Neural cell (in vitro differentiated cells): ENCODE data around the gene GRM1. TPM values are rescaled to one million over a fixed set of nuclear protein-coding genes. Genes with fewer than 3 reads are reported as not detected.
A peak's percentile ranks its signal among the peaks of the same experiment; 100 is the strongest.

Source experiments
- H2AFZ ChIP-seq: fragments of 200-600, 300-800 bp; sonication (generic), shearing (Covaris generic); 2 replicates; pipeline ENCODE4 v1.6.0; 2014; ENCODE audit warnings: low read depth, mild to moderate bottlenecking, antibody characterized with exemption, low read length, moderate library complexity
- H3F3A ChIP-seq: fragments of 200-600 bp; shearing (Covaris generic); 2 replicates; pipeline ENCODE4 v1.6.1; 2016; ENCODE audit warnings: mild to moderate bottlenecking, moderate library complexity, mixed read lengths, antibody characterized with exemption, low read length; ENCODE audit not compliant: insufficient read depth, poor library complexity, severe bottlenecking
- H3K27ac ChIP-seq: fragments of 200-600, 300-800 bp; sonication (generic), shearing (Covaris generic); 2 replicates; pipeline ENCODE4 v1.5.1; 2014; ENCODE audit warnings: mild to moderate bottlenecking, low read length, moderate library complexity
- H3K27me3 ChIP-seq: fragments of 300-800, 200-600 bp; sonication (generic), shearing (Covaris generic); 2 replicates; pipeline ENCODE4 v1.6.0; 2014; ENCODE audit warnings: mild to moderate bottlenecking, low read depth, low read length, moderate library complexity; ENCODE audit not compliant: insufficient read depth
- H3K36me3 ChIP-seq: fragments of 300-800, 200-600 bp; sonication (generic), shearing (Covaris generic); 2 replicates; pipeline ENCODE4 v1.5.1; 2014; ENCODE audit warnings: mild to moderate bottlenecking, antibody characterized with exemption, low read length, moderate library complexity; ENCODE audit not compliant: insufficient read depth
- H3K4me2 ChIP-seq: fragments of 300-800, 200-600 bp; sonication (generic), shearing (Covaris generic); 2 replicates; pipeline ENCODE4 v1.6.0; 2014; ENCODE audit warnings: mild to moderate bottlenecking, low read length
- H3K4me3 ChIP-seq: fragments of 300-800, 200-600 bp; sonication (generic), shearing (Covaris generic); 2 replicates; pipeline ENCODE4 v1.5.1; 2014; ENCODE audit warnings: mild to moderate bottlenecking, low read length, moderate library complexity
- H3K79me2 ChIP-seq: fragments of 200-600 bp; shearing (Covaris generic); replicated peaks from 2 replicates; pipeline ENCODE4 v1.6.0; 2014; ENCODE audit warnings: mild to moderate bottlenecking, low read length, moderate library complexity; ENCODE audit not compliant: insufficient read depth
- H3K9ac ChIP-seq: fragments of 300-800, 200-600 bp; sonication (generic), shearing (Covaris generic); 2 replicates; pipeline ENCODE4 v1.6.1; 2016; ENCODE audit warnings: mild to moderate bottlenecking, low read length, mixed read lengths
- H3K9me2 ChIP-seq: fragments of 200-600 bp; shearing (Covaris generic); 2 replicates; pipeline ENCODE4 v1.6.1; 2016; ENCODE audit warnings: mild to moderate bottlenecking, low read length, mixed read lengths; ENCODE audit not compliant: insufficient read depth
- H3K9me3 ChIP-seq: fragments of 200-600, 300-800 bp; sonication (generic), shearing (Covaris generic); 2 replicates; pipeline ENCODE4 v1.6.1; 2016; ENCODE audit warnings: mild to moderate bottlenecking, mixed run types, low read length, moderate library complexity, mixed read lengths
- H4K20me1 ChIP-seq: fragments of 200-600 bp; shearing (Covaris generic); 2 replicates; pipeline ENCODE4 v1.6.1; 2016; ENCODE audit warnings: mild to moderate bottlenecking, mixed run types; ENCODE audit not compliant: insufficient read depth
- EP300 ChIP-seq: fragments of 450-650 bp; conservative IDR thresholded peaks from 2 replicates; pipeline ENCODE4 v1.6.1; 2014; ENCODE audit warnings: antibody characterized with exemption, mild to moderate bottlenecking, moderate library complexity; ENCODE audit not compliant: poor library complexity, severe bottlenecking
- EZH2 ChIP-seq: fragments of 200-600, 300-800 bp; shearing (Covaris generic), sonication (generic); IDR thresholded peaks from 2 replicates; pipeline ENCODE4 v1.6.1; 2014; ENCODE audit warnings: antibody characterized with exemption, low read length, borderline replicate concordance, mild to moderate bottlenecking; ENCODE audit not compliant: insufficient read depth, poor library complexity, severe bottlenecking
- MXI1 ChIP-seq: fragments of 450-650 bp; conservative IDR thresholded peaks from 2 replicates; pipeline ENCODE4 v1.6.1; 2014; ENCODE audit warnings: antibody characterized with exemption, mild to moderate bottlenecking; ENCODE audit not compliant: poor library complexity, severe bottlenecking
- POLR2AphosphoS5 ChIP-seq: IDR thresholded peaks from 2 replicates; pipeline ENCODE4 v1.6.1; 2012
- RAD21 ChIP-seq: fragments of 450-650 bp; conservative IDR thresholded peaks from 2 replicates; pipeline ENCODE4 v1.6.1; 2014; ENCODE audit warnings: antibody characterized with exemption, mild to moderate bottlenecking, moderate library complexity
- SMC3 ChIP-seq: fragments of 450-650 bp; conservative IDR thresholded peaks from 2 replicates; pipeline ENCODE4 v1.6.1; 2014; ENCODE audit warnings: antibody characterized with exemption, mild to moderate bottlenecking, moderate library complexity; ENCODE audit not compliant: poor library complexity
- TAF1 ChIP-seq: IDR thresholded peaks from 2 replicates; pipeline ENCODE4 v1.6.1; 2012; ENCODE audit warnings: low read depth
- polyA plus RNA-seq: library from polyadenylated mRNA; depleted of rRNA; stranded (reverse); fragments of >200 nt; gene quantifications from 2 replicates; pipeline ENCODE4 v1.2.3, GENCODE V29; 2014
- TF ChIP-seq, protein P1 (sequence below): IDR thresholded peaks from 2 replicates; pipeline ENCODE4 v1.6.1; 2012; ENCODE audit warnings: borderline replicate concordance
- TF ChIP-seq, protein P2 (sequence below): fragments of 450-650 bp; IDR thresholded peaks from 2 replicates; pipeline ENCODE4 v1.5.1; 2014; ENCODE audit warnings: antibody characterized with exemption, mild to moderate bottlenecking, moderate library complexity; ENCODE audit not compliant: poor library complexity, severe bottlenecking

GRM1 gene
- polyA plus RNA-seq, 1 donor from 2014 or later: 2.9 TPM

DNA sequence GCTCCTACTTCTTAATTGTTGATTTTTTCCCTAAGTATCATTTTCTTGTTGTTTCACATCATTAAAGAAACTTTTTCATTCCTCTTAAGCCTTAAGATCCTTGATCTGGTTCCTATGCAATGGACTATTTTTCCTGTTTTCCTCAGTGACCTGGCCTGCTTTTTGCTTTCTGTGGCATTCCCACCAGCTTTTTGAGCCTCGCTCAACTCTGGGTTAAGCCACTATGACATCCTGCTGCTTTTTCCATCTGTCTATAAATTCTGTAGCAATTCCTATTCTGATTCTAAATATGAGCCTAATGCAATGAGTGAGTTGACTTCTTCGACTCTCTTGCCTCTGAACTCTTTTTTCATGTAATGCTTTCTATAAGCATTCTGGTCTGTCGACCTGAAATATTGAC lies 160.3 kb downstream of the GRM1 start:
- H3K27me3 ChIP-seq: no peaks in the 10 kb centered on the region
- H3K36me3 ChIP-seq: no peaks in the 10 kb centered on the region
- no peaks in the 10 kb centered on the region for H3K9me3 ChIP-seq
- H3F3A ChIP-seq: no peaks in the 10 kb centered on the region
- no peaks in the 10 kb centered on the region for H4K20me1 ChIP-seq
- H3K4me2 ChIP-seq: no peak overlapping the region
- no peak overlapping the region for H3K9ac ChIP-seq
- H2AFZ ChIP-seq: no peak overlapping the region
- TF ChIP-seq, protein P1, sequence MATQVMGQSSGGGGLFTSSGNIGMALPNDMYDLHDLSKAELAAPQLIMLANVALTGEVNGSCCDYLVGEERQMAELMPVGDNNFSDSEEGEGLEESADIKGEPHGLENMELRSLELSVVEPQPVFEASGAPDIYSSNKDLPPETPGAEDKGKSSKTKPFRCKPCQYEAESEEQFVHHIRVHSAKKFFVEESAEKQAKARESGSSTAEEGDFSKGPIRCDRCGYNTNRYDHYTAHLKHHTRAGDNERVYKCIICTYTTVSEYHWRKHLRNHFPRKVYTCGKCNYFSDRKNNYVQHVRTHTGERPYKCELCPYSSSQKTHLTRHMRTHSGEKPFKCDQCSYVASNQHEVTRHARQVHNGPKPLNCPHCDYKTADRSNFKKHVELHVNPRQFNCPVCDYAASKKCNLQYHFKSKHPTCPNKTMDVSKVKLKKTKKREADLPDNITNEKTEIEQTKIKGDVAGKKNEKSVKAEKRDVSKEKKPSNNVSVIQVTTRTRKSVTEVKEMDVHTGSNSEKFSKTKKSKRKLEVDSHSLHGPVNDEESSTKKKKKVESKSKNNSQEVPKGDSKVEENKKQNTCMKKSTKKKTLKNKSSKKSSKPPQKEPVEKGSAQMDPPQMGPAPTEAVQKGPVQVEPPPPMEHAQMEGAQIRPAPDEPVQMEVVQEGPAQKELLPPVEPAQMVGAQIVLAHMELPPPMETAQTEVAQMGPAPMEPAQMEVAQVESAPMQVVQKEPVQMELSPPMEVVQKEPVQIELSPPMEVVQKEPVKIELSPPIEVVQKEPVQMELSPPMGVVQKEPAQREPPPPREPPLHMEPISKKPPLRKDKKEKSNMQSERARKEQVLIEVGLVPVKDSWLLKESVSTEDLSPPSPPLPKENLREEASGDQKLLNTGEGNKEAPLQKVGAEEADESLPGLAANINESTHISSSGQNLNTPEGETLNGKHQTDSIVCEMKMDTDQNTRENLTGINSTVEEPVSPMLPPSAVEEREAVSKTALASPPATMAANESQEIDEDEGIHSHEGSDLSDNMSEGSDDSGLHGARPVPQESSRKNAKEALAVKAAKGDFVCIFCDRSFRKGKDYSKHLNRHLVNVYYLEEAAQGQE: no peak
- TF ChIP-seq EZH2: no peak
- TF ChIP-seq, protein P2, sequence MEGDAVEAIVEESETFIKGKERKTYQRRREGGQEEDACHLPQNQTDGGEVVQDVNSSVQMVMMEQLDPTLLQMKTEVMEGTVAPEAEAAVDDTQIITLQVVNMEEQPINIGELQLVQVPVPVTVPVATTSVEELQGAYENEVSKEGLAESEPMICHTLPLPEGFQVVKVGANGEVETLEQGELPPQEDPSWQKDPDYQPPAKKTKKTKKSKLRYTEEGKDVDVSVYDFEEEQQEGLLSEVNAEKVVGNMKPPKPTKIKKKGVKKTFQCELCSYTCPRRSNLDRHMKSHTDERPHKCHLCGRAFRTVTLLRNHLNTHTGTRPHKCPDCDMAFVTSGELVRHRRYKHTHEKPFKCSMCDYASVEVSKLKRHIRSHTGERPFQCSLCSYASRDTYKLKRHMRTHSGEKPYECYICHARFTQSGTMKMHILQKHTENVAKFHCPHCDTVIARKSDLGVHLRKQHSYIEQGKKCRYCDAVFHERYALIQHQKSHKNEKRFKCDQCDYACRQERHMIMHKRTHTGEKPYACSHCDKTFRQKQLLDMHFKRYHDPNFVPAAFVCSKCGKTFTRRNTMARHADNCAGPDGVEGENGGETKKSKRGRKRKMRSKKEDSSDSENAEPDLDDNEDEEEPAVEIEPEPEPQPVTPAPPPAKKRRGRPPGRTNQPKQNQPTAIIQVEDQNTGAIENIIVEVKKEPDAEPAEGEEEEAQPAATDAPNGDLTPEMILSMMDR: no peak
- no peak for TF ChIP-seq TAF1
- TF ChIP-seq RAD21: no peak
- no peak for TF ChIP-seq POLR2AphosphoS5
- no peak for TF ChIP-seq SMC3
- TF ChIP-seq EP300: no peak
- no peak for TF ChIP-seq MXI1
- H3K79me2 ChIP-seq: no peaks in the 10 kb centered on the region
- H3K27ac ChIP-seq: no peak overlapping the region
- H3K9me2 ChIP-seq: no peaks in the 10 kb centered on the region
- H3K4me3 ChIP-seq: no peak overlapping the region

DNA sequence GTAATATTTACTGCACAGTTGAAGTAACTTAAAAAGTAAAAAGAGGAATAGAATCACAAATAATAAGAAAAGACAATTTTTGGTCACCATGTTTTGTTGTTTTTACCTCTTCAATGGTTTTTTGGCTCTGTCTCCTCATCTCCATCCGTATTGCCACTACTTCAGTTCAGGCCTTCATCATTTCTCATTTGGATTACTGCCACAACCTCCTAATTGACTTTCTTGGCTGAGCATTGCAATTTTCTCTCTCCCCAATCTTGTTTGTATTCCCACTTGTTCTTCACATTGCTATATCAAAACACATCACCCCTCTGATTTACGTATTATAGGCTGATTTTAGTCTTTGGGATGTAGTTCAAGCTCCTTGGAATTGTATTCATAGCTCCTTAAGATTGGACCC lies 161.7 kb downstream of the GRM1 start:
- no peaks in the 10 kb centered on the region for H4K20me1 ChIP-seq
- no peaks in the 10 kb centered on the region for H3K9me2 ChIP-seq
- no peaks in the 10 kb centered on the region for H3K79me2 ChIP-seq
- no peak overlapping the region for H2AFZ ChIP-seq
- TF ChIP-seq MXI1 (no peak), EP300 (no peak), EZH2 (no peak), POLR2AphosphoS5 (no peak), TAF1 (no peak), RAD21 (no peak)
- TF ChIP-seq, protein P1: no peak
- TF ChIP-seq, protein P2: no peak
- peak overlapping the region; percentile 66 for H3K27ac ChIP-seq
- H3K9ac ChIP-seq: no peak overlapping the region
- H3K27me3 ChIP-seq: no peaks in the 10 kb centered on the region
- H3K9me3 ChIP-seq: no peaks in the 10 kb centered on the region
- no peaks in the 10 kb centered on the region for H3F3A ChIP-seq
- no peak overlapping the region for H3K4me2 ChIP-seq
- no peaks in the 10 kb centered on the region for H3K36me3 ChIP-seq
- no peak overlapping the region for H3K4me3 ChIP-seq
